HEK293 (cell line): ENCODE measurements around the gene MBD1.

Experiments used
- EGR2 ChIP-seq: fragments of 450-650 bp; formaldehyde crosslinking; IDR thresholded peaks from 2 replicates; pipeline ENCODE4 v1.5.1; 2016; ENCODE audit warnings: low read depth, missing biosample characterization, missing genetic modification characterization
- FEZF1 ChIP-seq: fragments of 450-650 bp; formaldehyde crosslinking; IDR thresholded peaks from 2 replicates; pipeline ENCODE4 v1.5.1; 2016; ENCODE audit warnings: missing biosample characterization, missing genetic modification characterization
- GFI1B ChIP-seq: fragments of 450-650 bp; formaldehyde crosslinking; IDR thresholded peaks from 2 replicates; pipeline ENCODE4 v1.5.1; 2016; ENCODE audit warnings: missing biosample characterization, missing genetic modification characterization
- IKZF3 ChIP-seq: fragments of 450-650 bp; IDR thresholded peaks from 2 replicates; pipeline ENCODE4 v1.5.0; 2018; ENCODE audit warnings: missing biosample characterization, mild to moderate bottlenecking, missing genetic modification characterization, moderate library complexity
- OSR2 ChIP-seq: fragments of 450-650 bp; formaldehyde crosslinking; IDR thresholded peaks from 2 replicates; pipeline ENCODE4 v1.5.1; 2016; ENCODE audit warnings: missing biosample characterization, missing genetic modification characterization
- REPIN1 ChIP-seq: fragments of 450-650 bp; formaldehyde crosslinking; IDR thresholded peaks from 2 replicates; pipeline ENCODE4 v1.5.1; 2017; ENCODE audit warnings: missing biosample characterization, missing genetic modification characterization, low read depth
- SCRT2 ChIP-seq: fragments of 450-650 bp; formaldehyde crosslinking; IDR thresholded peaks from 2 replicates; pipeline ENCODE4 v1.5.1; 2016; ENCODE audit warnings: missing biosample characterization, missing genetic modification characterization
- SETDB1 ChIP-seq: IDR thresholded peaks from one replicate; pipeline ENCODE4 v1.6.1; 2017; ENCODE audit warnings: mild to moderate bottlenecking, low read length, moderate library complexity, mixed read lengths; ENCODE audit not compliant: insufficient read length
- YY1 ChIP-seq: fragments of 450-650 bp; formaldehyde crosslinking; IDR thresholded peaks from 2 replicates; pipeline ENCODE4 v1.5.1; 2018; ENCODE audit warnings: missing biosample characterization, missing genetic modification characterization
- ZFP3 ChIP-seq: fragments of 450-650 bp; formaldehyde crosslinking; IDR thresholded peaks from 2 replicates; pipeline ENCODE4 v1.5.1; 2016; ENCODE audit warnings: low read depth, missing biosample characterization, missing genetic modification characterization
- ZFP37 ChIP-seq: fragments of 450-650 bp; formaldehyde crosslinking; IDR thresholded peaks from 2 replicates; pipeline ENCODE4 v1.5.1; 2016; ENCODE audit warnings: missing biosample characterization, missing genetic modification characterization
- ZIC2 ChIP-seq: fragments of 450-650 bp; formaldehyde crosslinking; IDR thresholded peaks from 2 replicates; pipeline ENCODE4 v1.5.1; 2016; ENCODE audit warnings: missing biosample characterization, missing genetic modification characterization
- ZNF133 ChIP-seq: fragments of 450-650 bp; formaldehyde crosslinking; IDR thresholded peaks from 2 replicates; pipeline ENCODE4 v1.5.1; 2016; ENCODE audit warnings: missing biosample characterization, missing genetic modification characterization
- ZNF146 ChIP-seq: fragments of 450-650 bp; formaldehyde crosslinking; IDR thresholded peaks from 2 replicates; pipeline ENCODE4 v1.5.1; 2016; ENCODE audit warnings: missing biosample characterization, missing genetic modification characterization
- ZNF155 ChIP-seq: fragments of 450-650 bp; formaldehyde crosslinking; IDR thresholded peaks from 2 replicates; pipeline ENCODE4 v1.5.1; 2016; ENCODE audit warnings: missing biosample characterization, missing genetic modification characterization
- ZNF174 ChIP-seq: fragments of 450-650 bp; formaldehyde crosslinking; IDR thresholded peaks from 2 replicates; pipeline ENCODE4 v1.5.0; 2017; ENCODE audit warnings: missing biosample characterization, mild to moderate bottlenecking, missing genetic modification characterization
- ZNF175 ChIP-seq: fragments of 450-650 bp; formaldehyde crosslinking; IDR thresholded peaks from 2 replicates; pipeline ENCODE4 v1.5.1; 2016; ENCODE audit warnings: missing biosample characterization, missing genetic modification characterization
- ZNF184 ChIP-seq: fragments of 450-650 bp; IDR thresholded peaks from 2 replicates; pipeline ENCODE4 v1.5.1; 2018; ENCODE audit warnings: missing biosample characterization, mild to moderate bottlenecking, missing genetic modification characterization
- ZNF19 ChIP-seq: fragments of 450-650 bp; formaldehyde crosslinking; IDR thresholded peaks from 2 replicates; pipeline ENCODE4; 2016; ENCODE audit warnings: missing biosample characterization, missing genetic modification characterization, low read depth
- ZNF214 ChIP-seq: fragments of 450-650 bp; formaldehyde crosslinking; IDR thresholded peaks from 2 replicates; pipeline ENCODE4 v1.5.1; 2017; ENCODE audit warnings: missing biosample characterization, mild to moderate bottlenecking, missing genetic modification characterization, borderline replicate concordance
- ZNF221 ChIP-seq: fragments of 450-650 bp; formaldehyde crosslinking; IDR thresholded peaks from 2 replicates; pipeline ENCODE4 v1.5.1; 2017; ENCODE audit warnings: missing biosample characterization, missing genetic modification characterization, borderline replicate concordance
- ZNF23 ChIP-seq: fragments of 450-650 bp; formaldehyde crosslinking; IDR thresholded peaks from 2 replicates; pipeline ENCODE4 v1.5.1; 2016; ENCODE audit warnings: missing biosample characterization, missing genetic modification characterization, borderline replicate concordance
- ZNF335 ChIP-seq: fragments of 450-650 bp; formaldehyde crosslinking; conservative IDR thresholded peaks from 2 replicates; pipeline ENCODE4 v1.5.1; 2016; ENCODE audit warnings: missing biosample characterization, missing genetic modification characterization
- ZNF341 ChIP-seq: fragments of 450-650 bp; formaldehyde crosslinking; IDR thresholded peaks from 2 replicates; pipeline ENCODE4; 2016; ENCODE audit warnings: low read depth, missing biosample characterization, missing genetic modification characterization
- ZNF473 ChIP-seq: fragments of 450-650 bp; formaldehyde crosslinking; IDR thresholded peaks from 2 replicates; pipeline ENCODE4 v1.5.1; 2017; ENCODE audit warnings: missing biosample characterization, missing genetic modification characterization
- ZNF529 ChIP-seq: fragments of 450-650 bp; formaldehyde crosslinking; IDR thresholded peaks from 2 replicates; pipeline ENCODE4 v1.5.1; 2017; ENCODE audit warnings: missing genetic modification characterization, missing biosample characterization; ENCODE audit not compliant: insufficient replicate concordance
- ZNF624 ChIP-seq: fragments of 450-650 bp; formaldehyde crosslinking; IDR thresholded peaks from 2 replicates; pipeline ENCODE4 v1.5.1; 2017; ENCODE audit warnings: missing biosample characterization, missing genetic modification characterization
- ZNF629 ChIP-seq: fragments of 450-650 bp; formaldehyde crosslinking; IDR thresholded peaks from 2 replicates; pipeline ENCODE4 v1.5.1; 2017; ENCODE audit warnings: missing biosample characterization, missing genetic modification characterization
- ZNF76 ChIP-seq: fragments of 450-650 bp; formaldehyde crosslinking; IDR thresholded peaks from 2 replicates; pipeline ENCODE4; 2016; ENCODE audit warnings: low read depth, missing biosample characterization, missing genetic modification characterization, borderline replicate concordance
- ZNF768 ChIP-seq: fragments of 450-650 bp; formaldehyde crosslinking; IDR thresholded peaks from 2 replicates; pipeline ENCODE4 v1.5.1; 2018; ENCODE audit warnings: missing biosample characterization, mild to moderate bottlenecking, missing genetic modification characterization
- ZSCAN23 ChIP-seq: fragments of 450-650 bp; formaldehyde crosslinking; IDR thresholded peaks from 2 replicates; pipeline ENCODE4 v1.5.1; 2016; ENCODE audit warnings: missing biosample characterization, missing genetic modification characterization
- ZSCAN30 ChIP-seq: fragments of 450-650 bp; IDR thresholded peaks from 2 replicates; pipeline ENCODE4 v1.5.1; 2018; ENCODE audit warnings: missing biosample characterization, mild to moderate bottlenecking, missing genetic modification characterization, moderate library complexity
- TF ChIP-seq, protein P1 (sequence below): fragments of 450-650 bp; formaldehyde crosslinking; IDR thresholded peaks from 2 replicates; pipeline ENCODE4 v1.5.1; 2017; ENCODE audit warnings: missing biosample characterization, missing genetic modification characterization
- TF ChIP-seq, protein P2 (sequence below): fragments of 450-650 bp; formaldehyde crosslinking; IDR thresholded peaks from 2 replicates; pipeline ENCODE4 v1.5.1; 2016; ENCODE audit warnings: missing biosample characterization, missing genetic modification characterization
- TF ChIP-seq, protein P3 (sequence below): fragments of 450-650 bp; formaldehyde crosslinking; IDR thresholded peaks from 2 replicates; pipeline ENCODE4 v1.5.1; 2016; ENCODE audit warnings: missing biosample characterization, missing genetic modification characterization
- TF ChIP-seq, protein P4 (sequence below): fragments of 450-650 bp; formaldehyde crosslinking; IDR thresholded peaks from 2 replicates; pipeline ENCODE4 v1.5.1; 2016; ENCODE audit warnings: missing biosample characterization, missing genetic modification characterization

The MBD1 gene

DNA sequence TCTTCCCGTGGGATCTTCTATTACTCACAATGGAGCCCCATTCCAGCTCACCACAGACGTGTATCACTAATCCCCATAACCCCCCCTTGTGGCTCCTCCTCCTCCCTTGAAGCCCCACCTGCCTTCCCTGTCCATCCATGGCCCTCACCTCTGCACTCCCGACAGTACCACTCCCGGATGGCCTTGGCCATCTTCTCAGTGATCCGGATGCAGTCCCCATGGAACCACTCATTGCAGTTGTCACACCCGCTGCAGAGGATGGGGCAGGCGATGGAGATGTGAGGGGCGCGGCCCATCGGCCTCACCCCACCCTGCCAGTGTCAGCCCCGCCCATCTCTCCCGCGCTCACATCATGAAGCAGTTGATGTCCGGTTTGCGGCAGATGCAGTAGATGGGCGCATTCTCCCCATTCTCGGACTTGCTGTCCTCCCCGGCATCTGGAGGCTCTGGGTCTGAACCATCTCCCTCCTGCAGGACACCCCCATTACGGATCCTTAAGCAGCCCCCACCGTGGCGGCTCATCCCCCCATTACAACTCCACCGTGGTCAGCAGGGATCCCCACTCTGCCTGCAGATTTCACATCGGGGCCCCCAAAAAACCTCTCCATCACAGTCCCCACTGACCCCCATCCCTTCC is 5.2 kb upstream of the MBD1 start (continued):
- TF ChIP-seq ZNF221 (no peak), ZNF76 (peak; percentile 12; the same call in 1 of the 2 replicates), ZNF23 (tag by site-specific recombination) (no peak), SCRT2 (tag by site-specific recombination) (no peak), ZNF184 (tag by site-specific recombination) (no peak), OSR2 (tag by site-specific recombination) (no peak), ZNF214 (tag by site-specific recombination) (no peak), GFI1B (tag by site-specific recombination) (no peak), ZNF624 (no peak), ZSCAN30 (tag by site-specific recombination) (no peak), REPIN1 (no peak), ZNF175 (tag by site-specific recombination) (no peak), SETDB1 (no peak), EGR2 (tag by site-specific recombination) (no peak), IKZF3 (tag by site-specific recombination) (no peak; the same call in 1 of the 2 replicates), ZSCAN23 (no peak), ZNF341 (tag by site-specific recombination) (no peak), ZNF19 (tag by site-specific recombination) (no peak), FEZF1 (no peak), ZNF768 (tag by site-specific recombination) (no peak), ZFP3 (no peak), ZNF473 (no peak), ZNF146 (tag by site-specific recombination) (no peak), ZNF155 (tag by site-specific recombination) (no peak), ZNF529 (tag by site-specific recombination) (no peak), ZNF335 (tag by site-specific recombination) (no peak), YY1 (no peak), ZNF174 (tag by site-specific recombination) (no peak), ZIC2 (tag by site-specific recombination) (no peak), ZNF629 (tag by site-specific recombination) (no peak), ZFP37 (tag by site-specific recombination) (no peak), ZNF133 (no peak; the same call in 1 of the 2 replicates)
- TF ChIP-seq, protein P1, sequence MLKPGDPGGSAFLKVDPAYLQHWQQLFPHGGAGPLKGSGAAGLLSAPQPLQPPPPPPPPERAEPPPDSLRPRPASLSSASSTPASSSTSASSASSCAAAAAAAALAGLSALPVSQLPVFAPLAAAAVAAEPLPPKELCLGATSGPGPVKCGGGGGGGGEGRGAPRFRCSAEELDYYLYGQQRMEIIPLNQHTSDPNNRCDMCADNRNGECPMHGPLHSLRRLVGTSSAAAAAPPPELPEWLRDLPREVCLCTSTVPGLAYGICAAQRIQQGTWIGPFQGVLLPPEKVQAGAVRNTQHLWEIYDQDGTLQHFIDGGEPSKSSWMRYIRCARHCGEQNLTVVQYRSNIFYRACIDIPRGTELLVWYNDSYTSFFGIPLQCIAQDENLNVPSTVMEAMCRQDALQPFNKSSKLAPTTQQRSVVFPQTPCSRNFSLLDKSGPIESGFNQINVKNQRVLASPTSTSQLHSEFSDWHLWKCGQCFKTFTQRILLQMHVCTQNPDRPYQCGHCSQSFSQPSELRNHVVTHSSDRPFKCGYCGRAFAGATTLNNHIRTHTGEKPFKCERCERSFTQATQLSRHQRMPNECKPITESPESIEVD (tag by site-specific recombination): no peak
- TF ChIP-seq, protein P2, sequence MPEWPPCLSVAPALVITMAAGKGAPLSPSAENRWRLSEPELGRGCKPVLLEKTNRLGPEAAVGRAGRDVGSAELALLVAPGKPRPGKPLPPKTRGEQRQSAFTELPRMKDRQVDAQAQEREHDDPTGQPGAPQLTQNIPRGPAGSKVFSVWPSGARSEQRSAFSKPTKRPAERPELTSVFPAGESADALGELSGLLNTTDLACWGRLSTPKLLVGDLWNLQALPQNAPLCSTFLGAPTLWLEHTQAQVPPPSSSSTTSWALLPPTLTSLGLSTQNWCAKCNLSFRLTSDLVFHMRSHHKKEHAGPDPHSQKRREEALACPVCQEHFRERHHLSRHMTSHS: no peak
- TF ChIP-seq, protein P3, sequence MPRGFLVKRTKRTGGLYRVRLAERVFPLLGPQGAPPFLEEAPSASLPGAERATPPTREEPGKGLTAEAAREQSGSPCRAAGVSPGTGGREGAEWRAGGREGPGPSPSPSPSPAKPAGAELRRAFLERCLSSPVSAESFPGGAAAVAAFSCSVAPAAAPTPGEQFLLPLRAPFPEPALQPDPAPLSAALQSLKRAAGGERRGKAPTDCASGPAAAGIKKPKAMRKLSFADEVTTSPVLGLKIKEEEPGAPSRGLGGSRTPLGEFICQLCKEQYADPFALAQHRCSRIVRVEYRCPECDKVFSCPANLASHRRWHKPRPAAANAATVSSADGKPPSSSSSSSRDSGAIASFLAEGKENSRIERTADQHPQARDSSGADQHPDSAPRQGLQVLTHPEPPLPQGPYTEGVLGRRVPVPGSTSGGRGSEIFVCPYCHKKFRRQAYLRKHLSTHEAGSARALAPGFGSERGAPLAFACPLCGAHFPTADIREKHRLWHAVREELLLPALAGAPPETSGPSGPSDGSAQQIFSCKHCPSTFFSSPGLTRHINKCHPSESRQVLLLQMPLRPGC (tag by site-specific recombination): no peak
- TF ChIP-seq, protein P4, sequence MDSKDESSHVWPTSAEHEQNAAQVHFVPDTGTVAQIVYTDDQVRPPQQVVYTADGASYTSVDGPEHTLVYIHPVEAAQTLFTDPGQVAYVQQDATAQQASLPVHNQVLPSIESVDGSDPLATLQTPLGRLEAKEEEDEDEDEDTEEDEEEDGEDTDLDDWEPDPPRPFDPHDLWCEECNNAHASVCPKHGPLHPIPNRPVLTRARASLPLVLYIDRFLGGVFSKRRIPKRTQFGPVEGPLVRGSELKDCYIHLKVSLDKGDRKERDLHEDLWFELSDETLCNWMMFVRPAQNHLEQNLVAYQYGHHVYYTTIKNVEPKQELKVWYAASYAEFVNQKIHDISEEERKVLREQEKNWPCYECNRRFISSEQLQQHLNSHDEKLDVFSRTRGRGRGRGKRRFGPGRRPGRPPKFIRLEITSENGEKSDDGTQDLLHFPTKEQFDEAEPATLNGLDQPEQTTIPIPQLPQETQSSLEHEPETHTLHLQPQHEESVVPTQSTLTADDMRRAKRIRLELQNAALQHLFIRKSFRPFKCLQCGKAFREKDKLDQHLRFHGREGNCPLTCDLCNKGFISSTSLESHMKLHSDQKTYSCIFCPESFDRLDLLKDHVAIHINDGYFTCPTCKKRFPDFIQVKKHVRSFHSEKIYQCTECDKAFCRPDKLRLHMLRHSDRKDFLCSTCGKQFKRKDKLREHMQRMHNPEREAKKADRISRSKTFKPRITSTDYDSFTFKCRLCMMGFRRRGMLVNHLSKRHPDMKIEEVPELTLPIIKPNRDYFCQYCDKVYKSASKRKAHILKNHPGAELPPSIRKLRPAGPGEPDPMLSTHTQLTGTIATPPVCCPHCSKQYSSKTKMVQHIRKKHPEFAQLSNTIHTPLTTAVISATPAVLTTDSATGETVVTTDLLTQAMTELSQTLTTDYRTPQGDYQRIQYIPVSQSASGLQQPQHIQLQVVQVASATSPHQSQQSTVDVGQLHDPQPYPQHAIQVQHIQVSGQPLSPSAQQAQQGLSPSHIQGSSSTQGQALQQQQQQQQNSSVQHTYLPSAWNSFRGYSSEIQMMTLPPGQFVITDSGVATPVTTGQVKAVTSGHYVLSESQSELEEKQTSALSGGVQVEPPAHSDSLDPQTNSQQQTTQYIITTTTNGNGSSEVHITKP: peak; percentile 89
